Keratinocyte (primary cell): ENCODE results near the gene NELL2. TPM values are rescaled to one million over a fixed set of nuclear protein-coding genes. Genes with fewer than 3 reads are reported as not detected.
A peak's percentile ranks its signal among the peaks of the same experiment; 100 is the strongest.

Experiments
- DNase-seq: peaks from one replicate; pipeline ENCODE4 v3.0.0-alpha.2; 2011; ENCODE audit warnings: low read depth, missing footprints, low spot score
- FAIRE-seq: peaks from 2 replicates; lab custom pipeline; 2011; peaks lifted over from hg19 to GRCh38; lab: Jason Lieb, UNC
- H2AFZ ChIP-seq: 2 replicates; pipeline ENCODE4 v1.6.0; 2012; ENCODE audit warnings: low read length, control low read depth, inconsistent platforms; ENCODE audit not compliant: control insufficient read depth
- H3K27ac ChIP-seq: 2 replicates; pipeline ENCODE4 v1.5.1; 2011; ENCODE audit warnings: low read length; ENCODE audit not compliant: control insufficient read depth, insufficient read depth
- H3K27me3 ChIP-seq: 3 replicates; pipeline ENCODE4 v1.6.0; 2011; ENCODE audit warnings: low read length; ENCODE audit not compliant: control insufficient read depth, insufficient read depth; ENCODE audit errors: extremely low read depth
- H3K36me3 ChIP-seq, 2 experiments: 2 replicates in 1 of 2; 3 replicates in 1 of 2; pipeline ENCODE4 v1.5.1; 2011; ENCODE audit warnings: low read length in 2 of 2, mild to moderate bottlenecking in 1 of 2; ENCODE audit not compliant: control insufficient read depth in 2 of 2, insufficient read depth in 2 of 2; ENCODE audit errors: extremely low read depth in 1 of 2
- H3K4me1 ChIP-seq: 3 replicates; pipeline ENCODE4 v1.5.1; 2011; ENCODE audit warnings: low read length; ENCODE audit not compliant: control insufficient read depth, insufficient read depth; ENCODE audit errors: extremely low read depth
- H3K4me2 ChIP-seq: 3 replicates; pipeline ENCODE4 v1.6.0; 2011; ENCODE audit warnings: low read depth, low read length; ENCODE audit not compliant: control insufficient read depth, insufficient read depth; ENCODE audit errors: extremely low read depth
- H3K4me3 ChIP-seq, 3 experiments: fragments of 200-600 bp in 1 of 3; sonication (generic) in 1 of 3; 2 replicates in 2 of 3; 3 replicates in 1 of 3; pipeline ENCODE4 v1.5.1; 2011 to 2016; ENCODE audit warnings: low read length in 3 of 3, mild to moderate bottlenecking in 3 of 3, control low read depth in 2 of 3, inconsistent platforms in 1 of 3, low read depth in 1 of 3, mixed read lengths in 1 of 3, mixed run types in 1 of 3, moderate library complexity in 1 of 3; ENCODE audit not compliant: control insufficient read depth in 2 of 3, insufficient read depth in 2 of 3; ENCODE audit errors: extremely low read depth in 1 of 3
- H3K79me2 ChIP-seq: 2 replicates; pipeline ENCODE4 v1.6.0; 2012; ENCODE audit warnings: low read length; ENCODE audit not compliant: control insufficient read depth, insufficient read depth
- H3K9ac ChIP-seq: 3 replicates; pipeline ENCODE4 v1.6.0; 2011; ENCODE audit warnings: low read length; ENCODE audit not compliant: control insufficient read depth, insufficient read depth; ENCODE audit errors: extremely low read depth
- H3K9me1 ChIP-seq: 3 replicates; pipeline ENCODE4 v1.6.0; 2011; ENCODE audit warnings: low read length; ENCODE audit not compliant: control insufficient read depth, insufficient read depth; ENCODE audit errors: extremely low read depth
- H3K9me3 ChIP-seq: 2 replicates; pipeline ENCODE4 v1.5.1; 2012; ENCODE audit warnings: low read depth, low read length; ENCODE audit not compliant: control insufficient read depth
- H4K20me1 ChIP-seq: 3 replicates; pipeline ENCODE4 v1.6.0; 2011; ENCODE audit warnings: low read length; ENCODE audit not compliant: control insufficient read depth, insufficient read depth; ENCODE audit errors: extremely low read depth
- EZH2 ChIP-seq: IDR thresholded peaks from one replicate; pipeline ENCODE4 v1.6.1; 2012; ENCODE audit warnings: inconsistent platforms, mild to moderate bottlenecking, low read length, moderate library complexity
- dilution Hi-C: fragments of 300-500 bp; cut with MboI; formaldehyde crosslinking; loops from one replicate; pipeline ENCODE4 v1.7.0; 2020; ENCODE audit warnings: low sequenced_read_pairs; ENCODE audit not compliant: extremely low pct_ligation_motif_present
- polyA plus RNA-seq, 5 experiments: library from polyadenylated mRNA; depleted of rRNA in 3 of 5; stranded (reverse) in 3 of 5; stranded (forward) in 1 of 5; unstranded in 1 of 5; fragments of >200 nt; gene quantifications; 1 replicate in 1 of 5; 2 replicates in 3 of 5; 3 replicates in 1 of 5; pipeline versions ENCODE4 v1.2.1 to v1.2.3, GENCODE V29; 2011 to 2012; ENCODE audit warnings: missing spikeins in 2 of 5, low read depth in 1 of 5, low replicate concordance in 1 of 5
- TF ChIP-seq, protein P1 (sequence below), 3 experiments: IDR thresholded peaks in 1 of 3; conservative IDR thresholded peaks in 1 of 3; optimal IDR thresholded peaks in 1 of 3; 2 replicates in 2 of 3; 3 replicates in 1 of 3; pipeline versions ENCODE3 to v1.5.1; 2011; ENCODE audit warnings: low read length in 3 of 3, mild to moderate bottlenecking in 3 of 3, moderate library complexity in 2 of 3, control low read depth in 1 of 3, inconsistent platforms in 1 of 3; ENCODE audit not compliant: insufficient read depth in 2 of 3; ENCODE audit errors: extremely low read depth in 1 of 3

The NELL2 gene
- polyA plus RNA-seq, 1 donor (not counting 4 experiments of a cell fraction or from before 2014, with no cell fraction given): 0.58 TPM

- DNase-seq: no peak
- no peaks in the 10 kb centered on the region for H3K27me3 ChIP-seq
- TF ChIP-seq EZH2: no peak
- TF ChIP-seq, protein P1, sequence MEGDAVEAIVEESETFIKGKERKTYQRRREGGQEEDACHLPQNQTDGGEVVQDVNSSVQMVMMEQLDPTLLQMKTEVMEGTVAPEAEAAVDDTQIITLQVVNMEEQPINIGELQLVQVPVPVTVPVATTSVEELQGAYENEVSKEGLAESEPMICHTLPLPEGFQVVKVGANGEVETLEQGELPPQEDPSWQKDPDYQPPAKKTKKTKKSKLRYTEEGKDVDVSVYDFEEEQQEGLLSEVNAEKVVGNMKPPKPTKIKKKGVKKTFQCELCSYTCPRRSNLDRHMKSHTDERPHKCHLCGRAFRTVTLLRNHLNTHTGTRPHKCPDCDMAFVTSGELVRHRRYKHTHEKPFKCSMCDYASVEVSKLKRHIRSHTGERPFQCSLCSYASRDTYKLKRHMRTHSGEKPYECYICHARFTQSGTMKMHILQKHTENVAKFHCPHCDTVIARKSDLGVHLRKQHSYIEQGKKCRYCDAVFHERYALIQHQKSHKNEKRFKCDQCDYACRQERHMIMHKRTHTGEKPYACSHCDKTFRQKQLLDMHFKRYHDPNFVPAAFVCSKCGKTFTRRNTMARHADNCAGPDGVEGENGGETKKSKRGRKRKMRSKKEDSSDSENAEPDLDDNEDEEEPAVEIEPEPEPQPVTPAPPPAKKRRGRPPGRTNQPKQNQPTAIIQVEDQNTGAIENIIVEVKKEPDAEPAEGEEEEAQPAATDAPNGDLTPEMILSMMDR (optimal IDR thresholded peaks at IDR 0.05 in 1 of 3, IDR thresholded peaks at IDR 0.05 in 1 of 3, conservative IDR thresholded peaks at IDR 0.05 in 1 of 3; ENCODE audit: extremely low read depth in 1 of 3, insufficient read depth in 2 of 3, low read length in 3 of 3): peak; percentile 8 to 35 (median 32)
These were observed 64.1 kb downstream of the NELL2 start for GRCh38 chr12:44812062-44812461.

DNA sequence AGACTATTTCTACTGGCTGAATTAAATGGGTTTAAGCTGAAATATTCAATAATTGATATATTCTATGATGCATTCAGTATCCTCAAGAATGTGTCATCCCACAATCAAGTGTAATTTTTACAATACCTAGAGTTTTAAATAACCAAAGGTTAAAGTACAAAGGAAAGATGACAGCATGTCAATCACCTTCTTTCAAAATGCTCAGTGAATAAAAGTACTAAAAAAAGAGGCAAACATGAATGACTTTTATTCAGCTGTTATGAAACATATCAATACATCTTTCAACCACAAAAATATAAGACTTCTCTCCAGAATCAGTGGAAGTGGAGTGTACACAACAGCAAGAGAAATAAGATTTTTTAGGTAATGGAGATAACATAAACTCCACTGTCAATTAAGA is 72.0 kb downstream of the NELL2 start:
- Histone ChIP-seq H3K9ac (no peak overlapping the region), H3K79me2 (no peaks in the 10 kb centered on the region), H3K4me1 (no peaks in the 10 kb centered on the region), H3K27me3 (no peaks in the 10 kb centered on the region), H4K20me1 (no peaks in the 10 kb centered on the region), H3K4me3 (no peak overlapping the region), H3K27ac (no peak overlapping the region), H3K36me3 (no peaks in the 10 kb centered on the region), H3K9me1 (no peaks in the 10 kb centered on the region), H3K9me3 (no peaks in the 10 kb centered on the region), H3K4me2 (no peak overlapping the region), H2AFZ (no peak overlapping the region)
- no peak for DNase-seq
- dilution Hi-C loops: no loop called here
- FAIRE-seq: no peak
- TF ChIP-seq, protein P1 (optimal IDR thresholded peaks at IDR 0.05 in 1 of 3, IDR thresholded peaks at IDR 0.05 in 1 of 3, conservative IDR thresholded peaks at IDR 0.05 in 1 of 3; ENCODE audit: extremely low read depth in 1 of 3, insufficient read depth in 2 of 3, low read length in 3 of 3): no peak
- TF ChIP-seq EZH2: no peak

More at GRCh38 chr12:44812062-44812461, 64.1 kb downstream of the NELL2 start:
- no peak overlapping the region for H3K9ac ChIP-seq
- H3K9me3 ChIP-seq: no peaks in the 10 kb centered on the region
- H3K9me1 ChIP-seq: no peaks in the 10 kb centered on the region
- H3K4me2 ChIP-seq: no peak overlapping the region
- no peak overlapping the region for H3K4me3 ChIP-seq
- no peaks in the 10 kb centered on the region for H4K20me1 ChIP-seq
- H3K27ac ChIP-seq: no peak overlapping the region
- H3K4me1 ChIP-seq: no peaks in the 10 kb centered on the region
- no peak for FAIRE-seq
- H3K36me3 ChIP-seq: no peaks in the 10 kb centered on the region
- dilution Hi-C loops: no loop called here
- no peak overlapping the region for H2AFZ ChIP-seq
- no peaks in the 10 kb centered on the region for H3K79me2 ChIP-seq
